ENCODE results near the gene LLGL1.

DNA sequence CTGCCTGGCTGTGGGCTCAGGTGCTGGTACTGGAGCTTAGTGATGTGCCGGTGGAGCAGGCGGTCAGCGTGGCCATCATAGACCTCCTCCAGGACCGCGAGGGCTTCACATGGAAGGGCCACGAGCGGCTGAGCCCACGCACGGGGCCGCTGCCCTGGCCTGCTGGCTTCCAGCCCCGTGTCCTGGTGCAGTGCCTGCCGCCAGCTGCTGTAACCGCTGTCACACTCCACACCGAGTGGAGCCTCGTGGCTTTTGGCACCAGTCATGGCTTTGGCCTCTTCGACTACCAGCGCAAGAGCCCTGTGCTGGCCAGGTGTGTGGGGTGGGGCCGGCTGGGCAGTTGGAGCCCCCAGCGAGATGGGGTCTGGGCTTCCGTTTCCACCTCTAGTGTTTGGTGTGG is 12.0 kb downstream of the LLGL1 start:
- TF ChIP-seq POLR2AphosphoS5 (IDR thresholded peaks at IDR 0.05): no peak
- TF ChIP-seq, protein P1, sequence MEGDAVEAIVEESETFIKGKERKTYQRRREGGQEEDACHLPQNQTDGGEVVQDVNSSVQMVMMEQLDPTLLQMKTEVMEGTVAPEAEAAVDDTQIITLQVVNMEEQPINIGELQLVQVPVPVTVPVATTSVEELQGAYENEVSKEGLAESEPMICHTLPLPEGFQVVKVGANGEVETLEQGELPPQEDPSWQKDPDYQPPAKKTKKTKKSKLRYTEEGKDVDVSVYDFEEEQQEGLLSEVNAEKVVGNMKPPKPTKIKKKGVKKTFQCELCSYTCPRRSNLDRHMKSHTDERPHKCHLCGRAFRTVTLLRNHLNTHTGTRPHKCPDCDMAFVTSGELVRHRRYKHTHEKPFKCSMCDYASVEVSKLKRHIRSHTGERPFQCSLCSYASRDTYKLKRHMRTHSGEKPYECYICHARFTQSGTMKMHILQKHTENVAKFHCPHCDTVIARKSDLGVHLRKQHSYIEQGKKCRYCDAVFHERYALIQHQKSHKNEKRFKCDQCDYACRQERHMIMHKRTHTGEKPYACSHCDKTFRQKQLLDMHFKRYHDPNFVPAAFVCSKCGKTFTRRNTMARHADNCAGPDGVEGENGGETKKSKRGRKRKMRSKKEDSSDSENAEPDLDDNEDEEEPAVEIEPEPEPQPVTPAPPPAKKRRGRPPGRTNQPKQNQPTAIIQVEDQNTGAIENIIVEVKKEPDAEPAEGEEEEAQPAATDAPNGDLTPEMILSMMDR (IDR thresholded peaks at IDR 0.05 in 8 of 11, conservative IDR thresholded peaks at IDR 0.05 in 3 of 11): no peak
